Measurements from ENCODE around the gene KRT20.

Gene KRT20

GRCh38 chr17:40854175-40854814 lies 30.7 kb downstream of the KRT20 start:
- no peak for DNase-seq (ENCODE audit: low read depth in 1 of 2, low spot score in 1 of 2)

- no peak for DNase-seq (ENCODE audit: low read depth in 1 of 2, low spot score in 1 of 2)
These were observed 32.7 kb downstream of the KRT20 start for GRCh38 chr17:40852364-40852763.

GRCh38 chr17:40850293-40850972 lies 34.6 kb downstream of the KRT20 start:
- no peak for DNase-seq (ENCODE audit: low read depth in 1 of 2, low spot score in 1 of 2)

- no peak for DNase-seq (ENCODE audit: low read depth in 1 of 2, low spot score in 1 of 2)
These were observed 35.3 kb downstream of the KRT20 start for GRCh38 chr17:40849723-40850122.

- no peak for DNase-seq (ENCODE audit: low read depth in 1 of 2, low spot score in 1 of 2)
These were observed 36.3 kb downstream of the KRT20 start for GRCh38 chr17:40848583-40849235.

DNA sequence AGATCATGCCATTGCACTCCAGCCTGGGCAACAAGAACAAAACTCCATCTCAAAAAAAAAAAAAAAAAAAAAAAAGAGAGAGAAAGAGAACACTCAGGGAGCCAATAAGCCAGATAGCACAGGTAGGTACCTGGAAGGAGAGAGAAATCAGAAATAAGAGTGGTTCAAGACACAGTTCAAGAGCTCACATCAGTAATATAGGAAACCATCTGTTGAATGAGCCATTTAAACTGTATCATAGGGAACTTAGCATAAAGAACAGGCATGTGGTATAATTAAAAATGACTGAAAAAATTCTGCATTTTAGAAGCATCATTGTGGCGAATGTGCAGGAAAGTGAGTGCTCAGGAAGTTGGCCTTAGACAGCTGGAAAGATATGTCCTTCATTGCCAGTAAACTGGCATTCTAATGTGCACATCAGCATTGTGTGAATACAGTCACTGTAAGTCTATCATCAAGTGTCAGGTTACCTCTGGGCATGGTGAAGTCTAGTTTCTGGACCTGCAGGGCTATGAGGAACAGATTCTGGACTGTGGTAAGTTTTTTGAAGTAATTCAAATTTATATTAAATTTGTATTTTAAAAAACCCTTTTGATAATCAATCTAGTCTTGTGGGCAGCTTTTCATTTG lies 38.4 kb downstream of the KRT20 start:
- DNase-seq (ENCODE audit: low read depth in 1 of 2, low spot score in 1 of 2): no peak

DNA sequence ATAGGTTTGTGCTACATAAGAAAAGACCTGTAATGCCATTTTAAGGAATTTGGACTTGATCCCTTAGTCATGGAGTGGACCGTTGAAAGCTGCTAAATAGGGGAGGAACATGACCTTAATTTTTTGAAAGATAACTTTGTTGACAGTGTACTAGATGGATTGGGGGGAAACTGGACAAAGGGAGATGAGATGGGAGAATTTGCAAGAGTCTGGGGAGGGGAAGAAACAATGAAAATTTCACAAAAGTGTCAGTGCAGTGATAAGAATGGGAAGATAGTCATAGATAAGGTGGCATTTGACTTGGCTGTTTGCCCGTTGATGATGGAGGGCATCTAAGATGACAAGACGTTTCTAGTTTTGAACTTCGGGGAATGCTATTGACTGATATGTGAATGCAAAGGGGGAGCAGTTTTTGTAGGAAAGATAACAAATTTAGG lies 40.4 kb downstream of the KRT20 start:
- no peak for DNase-seq (ENCODE audit: low read depth in 1 of 2, low spot score in 1 of 2)

- DNase-seq (ENCODE audit: low read depth in 1 of 2, low spot score in 1 of 2): no peak
These were observed 41.8 kb downstream of the KRT20 start for GRCh38 chr17:40843242-40843641.

- no peak for DNase-seq (ENCODE audit: low read depth in 1 of 2, low spot score in 1 of 2)
These were observed 43.8 kb downstream of the KRT20 start for GRCh38 chr17:40841246-40841645.

GRCh38 chr17:40839194-40839593 lies 45.8 kb downstream of the KRT20 start:
- no peak for DNase-seq (ENCODE audit: low read depth in 1 of 2, low spot score in 1 of 2)

DNA sequence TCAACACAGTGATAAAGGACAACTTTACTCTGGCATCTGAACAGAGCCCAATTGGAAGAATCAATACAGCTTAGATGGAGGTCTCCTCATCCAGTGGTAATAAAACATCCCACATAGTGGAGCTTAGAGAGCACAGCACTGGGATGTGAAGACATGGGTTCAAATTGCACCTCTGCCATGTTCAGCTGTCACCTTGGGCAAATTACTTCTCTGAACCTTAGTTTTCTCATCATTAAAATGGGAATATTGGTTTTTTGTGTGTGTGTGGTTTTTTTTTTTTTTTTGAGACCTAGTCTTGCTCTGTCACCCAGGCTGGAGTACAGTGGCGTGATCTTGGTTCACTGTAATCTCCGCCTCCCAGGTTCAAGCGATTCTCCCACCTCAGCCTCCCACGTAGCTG lies 49.0 kb downstream of the KRT20 start:
- DNase-seq (ENCODE audit: low read depth in 1 of 2, low spot score in 1 of 2): no peak

DNA sequence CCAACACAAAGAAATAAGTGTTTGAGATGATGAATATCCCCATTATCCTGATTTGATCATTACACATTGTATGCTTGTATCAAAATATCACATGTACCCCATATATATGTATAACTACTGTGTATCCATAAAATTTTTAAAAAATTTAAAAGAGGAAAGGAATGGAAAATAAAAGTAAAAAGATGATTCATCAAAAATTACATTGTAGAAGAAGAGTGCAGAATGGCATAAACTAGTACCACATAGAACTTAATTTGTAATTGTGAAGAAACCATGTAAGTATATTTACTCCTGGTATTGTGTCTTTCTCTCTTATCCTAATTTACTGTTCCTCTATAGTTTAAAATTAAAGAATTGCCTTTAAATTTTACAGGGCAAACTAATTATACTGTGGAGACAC lies 51.2 kb downstream of the KRT20 start:
- DNase-seq (ENCODE audit: low read depth in 1 of 2, low spot score in 1 of 2): no peak

GRCh38 chr17:40832840-40833239 lies 52.2 kb downstream of the KRT20 start:
- no peak for DNase-seq (ENCODE audit: low read depth in 1 of 2, low spot score in 1 of 2)

DNA sequence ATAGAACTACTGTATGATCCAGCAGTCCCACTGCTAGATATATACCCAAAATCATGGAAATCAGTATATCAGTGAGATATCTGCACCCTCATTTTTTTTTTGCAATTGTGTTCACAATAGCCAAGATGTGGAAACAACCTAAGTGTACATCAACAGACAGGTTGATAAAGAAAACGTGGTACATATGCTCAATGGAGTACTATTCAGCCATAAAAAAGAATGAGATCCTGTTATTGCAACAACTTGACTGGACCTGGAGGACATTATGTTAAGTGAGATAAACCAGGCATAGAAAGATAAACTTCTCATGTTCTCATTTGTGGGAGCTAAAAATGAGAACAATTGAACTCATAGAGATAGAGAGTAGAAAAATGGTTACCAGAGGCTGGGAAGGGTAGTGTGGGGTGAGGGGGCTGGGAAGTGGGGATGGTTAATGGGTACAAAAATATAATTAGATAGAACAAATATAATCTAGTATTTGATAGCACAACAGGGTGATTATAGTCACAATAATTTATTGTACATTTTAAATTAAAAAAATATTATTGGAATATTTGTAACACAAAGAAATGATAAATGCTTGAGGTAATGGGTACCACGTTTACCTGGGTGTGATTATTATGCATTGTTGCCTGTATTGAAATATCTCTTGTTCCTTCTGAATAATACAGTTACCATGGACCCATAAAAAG lies 54.8 kb downstream of the KRT20 start:
- DNase-seq (ENCODE audit: low read depth in 1 of 2, low spot score in 1 of 2): no peak

GRCh38 chr17:40828454-40829044 lies 56.5 kb downstream of the KRT20 start:
- DNase-seq (ENCODE audit: low read depth in 1 of 2, low spot score in 1 of 2): no peak

- DNase-seq (ENCODE audit: low read depth in 1 of 2, low spot score in 1 of 2): no peak
These were observed 57.1 kb downstream of the KRT20 start for GRCh38 chr17:40827746-40828453.
